AG04450 (cell line): ENCODE data around the gene ZNF285. TPM values are rescaled to one million over a fixed set of nuclear protein-coding genes. Genes with fewer than 3 reads are reported as not detected.

Experiments used
- polyA plus RNA-seq: library from polyadenylated mRNA; depleted of rRNA; stranded (reverse); fragments of >200 nt; gene quantifications from 2 replicates; pipeline ENCODE4 v1.2.3, GENCODE V29; 2011; rRNA removed

Gene ZNF285
- polyA plus RNA-seq, 1 experiment = 4.4 TPM

Other genes starting within 250 kb of the ZNF285 start
- gene ZNF226, start 236.5 kb downstream of the ZNF285 start, polyA plus RNA-seq = 30.5 and 36.1 TPM in 2 replicates
- gene ZNF227, start 189.1 kb downstream of the ZNF285 start, polyA plus RNA-seq = 9.9 and 11.8 TPM in 2 replicates
- gene ZNF233, start 141.7 kb downstream of the ZNF285 start, polyA plus RNA-seq = 1.3 and 2.0 TPM in 2 replicates
- 3.6 and 3.8 TPM in 2 replicates for gene ZNF235, start 96.6 kb downstream of the ZNF285 start, polyA plus RNA-seq
- 5.2 and 6.9 TPM in 2 replicates for gene ZNF112, start 44.9 kb downstream of the ZNF285 start, polyA plus RNA-seq
- gene ZNF229, start 46.9 kb upstream of the ZNF285 start, polyA plus RNA-seq = 12.8 TPM in 2 replicates
- 2.1 and 2.2 TPM in 2 replicates for gene ZNF180, start 98.9 kb upstream of the ZNF285 start, polyA plus RNA-seq
- not detected in 2 replicates for gene CEACAM20, start 128.1 kb upstream of the ZNF285 start, polyA plus RNA-seq
- gene IGSF23, start 212.0 kb upstream of the ZNF285 start, polyA plus RNA-seq = 0.27 and 0.37 TPM in 2 replicates
- 125 and 151 TPM in 2 replicates for gene PVR, start 242.3 kb upstream of the ZNF285 start, polyA plus RNA-seq